H9 (cell line): ENCODE measurements around the gene TRPM5. TPM values are rescaled to one million over a fixed set of nuclear protein-coding genes. Genes with fewer than 3 reads are reported as not detected.

Experiments used
- DNase-seq: peaks from one replicate; pipeline ENCODE4 v3.0.0-alpha.2; 2017
- H2AFZ ChIP-seq: one replicate; pipeline ENCODE4 v1.6.1; 2013; ENCODE audit warnings: mild to moderate bottlenecking, low read length, control low read depth, moderate library complexity
- H2AK5ac ChIP-seq: 2 replicates; pipeline ENCODE4 v1.6.1; 2013; ENCODE audit warnings: low read length, control low read depth, mixed read lengths; ENCODE audit not compliant: insufficient read length
- H2BK120ac ChIP-seq: one replicate; pipeline ENCODE4 v1.6.1; 2013; ENCODE audit warnings: low read depth, mild to moderate bottlenecking, low read length, control low read depth, inconsistent platforms; ENCODE audit not compliant: poor library complexity, severe bottlenecking
- H2BK12ac ChIP-seq: 2 replicates; pipeline ENCODE4 v1.6.1; 2013; ENCODE audit warnings: low read length, control low read depth, mixed read lengths, low read depth; ENCODE audit not compliant: insufficient read length
- H2BK15ac ChIP-seq: 2 replicates; pipeline ENCODE4 v1.6.1; 2013; ENCODE audit warnings: low read depth, low read length, control low read depth
- H2BK20ac ChIP-seq: one replicate; pipeline ENCODE4 v1.6.1; 2013; ENCODE audit warnings: low read depth, mild to moderate bottlenecking, low read length, control low read depth, inconsistent platforms; ENCODE audit not compliant: poor library complexity, severe bottlenecking
- H2BK5ac ChIP-seq: 2 replicates; pipeline ENCODE4 v1.6.1; 2013; ENCODE audit warnings: low read length, control low read depth, mixed read lengths; ENCODE audit not compliant: insufficient read length
- H3K14ac ChIP-seq: 2 replicates; pipeline ENCODE4 v1.6.1; 2013; ENCODE audit warnings: low read length, control low read depth; ENCODE audit not compliant: insufficient read depth
- H3K18ac ChIP-seq: 2 replicates; pipeline ENCODE4 v1.6.1; 2013; ENCODE audit warnings: low read depth, mild to moderate bottlenecking, mixed read lengths, low read length, control low read depth; ENCODE audit not compliant: insufficient read length
- H3K23ac ChIP-seq: 2 replicates; pipeline ENCODE4 v1.6.1; 2013; ENCODE audit warnings: low read length, control low read depth, mixed read lengths, low read depth; ENCODE audit not compliant: insufficient read length
- H3K23me2 ChIP-seq: 2 replicates; pipeline ENCODE4 v1.6.1; 2013; ENCODE audit warnings: low read depth, mild to moderate bottlenecking, mixed read lengths, low read length, control low read depth; ENCODE audit not compliant: insufficient read length, poor library complexity, severe bottlenecking
- H3K27ac ChIP-seq: 2 replicates; pipeline ENCODE4 v1.5.1; 2013; ENCODE audit warnings: low read length, control low read depth, mixed read lengths, low read depth; ENCODE audit not compliant: insufficient read length
- H3K27me3 ChIP-seq: 2 replicates; pipeline ENCODE4 v1.6.1; 2013; ENCODE audit warnings: low read length, control low read depth, inconsistent platforms; ENCODE audit not compliant: insufficient read depth
- H3K4ac ChIP-seq: 2 replicates; pipeline ENCODE4 v1.6.1; 2013; ENCODE audit warnings: low read depth, mild to moderate bottlenecking, control low read depth, inconsistent platforms, low read length, moderate library complexity
- H3K4me1 ChIP-seq: 2 replicates; pipeline ENCODE4 v1.6.1; 2013; ENCODE audit warnings: low read length, control low read depth, inconsistent platforms; ENCODE audit not compliant: insufficient read depth
- H3K4me2 ChIP-seq: 2 replicates; pipeline ENCODE4 v1.6.1; 2013; ENCODE audit warnings: low read length, control low read depth, mixed read lengths; ENCODE audit not compliant: insufficient read length, insufficient read depth
- H3K56ac ChIP-seq: 2 replicates; pipeline ENCODE4 v1.6.1; 2013; ENCODE audit warnings: low read depth, mild to moderate bottlenecking, mixed read lengths, low read length, control low read depth; ENCODE audit not compliant: insufficient read length
- H3K79me1 ChIP-seq: 2 replicates; pipeline ENCODE4 v1.6.1; 2013; ENCODE audit warnings: low read depth, mild to moderate bottlenecking, moderate library complexity, low read length, control low read depth, inconsistent platforms; ENCODE audit not compliant: insufficient read depth, poor library complexity, severe bottlenecking
- H3K79me2 ChIP-seq: 2 replicates; pipeline ENCODE4 v1.6.1; 2013; ENCODE audit warnings: low read length, control low read depth, inconsistent platforms; ENCODE audit not compliant: insufficient read depth
- H3K9ac ChIP-seq: 2 replicates; pipeline ENCODE4 v1.6.1; 2013; ENCODE audit warnings: low read length, control low read depth, mixed read lengths; ENCODE audit not compliant: insufficient read length; ENCODE audit errors: extremely low read depth
- H3K9me3 ChIP-seq: one replicate; pipeline ENCODE4 v1.6.1; 2013; ENCODE audit warnings: low read depth, low read length, inconsistent platforms; ENCODE audit not compliant: control insufficient read depth
- H3T11ph ChIP-seq: one replicate; pipeline ENCODE4 v1.6.1; 2013; ENCODE audit warnings: mild to moderate bottlenecking, low read length, control low read depth, inconsistent platforms
- H4K20me1 ChIP-seq: one replicate; pipeline ENCODE4 v1.6.1; 2013; ENCODE audit not compliant: control insufficient read depth, insufficient read length, insufficient read depth
- H4K5ac ChIP-seq: 2 replicates; pipeline ENCODE4 v1.6.1; 2013; ENCODE audit warnings: low read depth, mild to moderate bottlenecking, mixed read lengths, low read length, control low read depth; ENCODE audit not compliant: insufficient read length
- H4K8ac ChIP-seq: replicated peaks from 2 replicates; pipeline ENCODE4 v1.6.1; 2013; ENCODE audit warnings: low read length, control low read depth, mixed read lengths, low read depth; ENCODE audit not compliant: insufficient read length
- H4K91ac ChIP-seq: 2 replicates; pipeline ENCODE4 v1.6.1; 2013; ENCODE audit warnings: low read depth, mild to moderate bottlenecking, moderate library complexity, mixed read lengths, low read length, control low read depth; ENCODE audit not compliant: insufficient read length
- H3K27ac Mint-ChIP-seq, 3 experiments: 2 replicates in 2 of 3; 3 replicates in 1 of 3; pipeline ENCODE4 v1.8.0; 2020 to 2021; ENCODE audit warnings: mixed read lengths in 3 of 3, mild to moderate bottlenecking in 1 of 3, moderate library complexity in 1 of 3
- H3K27me3 Mint-ChIP-seq: 2 replicates; pipeline ENCODE4 v1.8.0; 2021; ENCODE audit warnings: low read depth, mild to moderate bottlenecking, moderate library complexity, mixed read lengths
- H3K36me3 Mint-ChIP-seq, 3 experiments: 2 replicates in 2 of 3; 3 replicates in 1 of 3; pipeline ENCODE4 v1.8.0; 2020 to 2021; ENCODE audit warnings: low read depth in 3 of 3, mixed read lengths in 3 of 3; ENCODE audit not compliant: insufficient read depth in 1 of 3
- H3K4me1 Mint-ChIP-seq, 2 experiments: 2 replicates each; pipeline ENCODE4 v1.8.0; 2020; ENCODE audit warnings: mixed read lengths in 2 of 2
- H3K4me3 Mint-ChIP-seq, 2 experiments: 2 replicates in 1 of 2; 3 replicates in 1 of 2; pipeline ENCODE4 v1.8.0; 2020 to 2021; ENCODE audit warnings: mild to moderate bottlenecking in 2 of 2, mixed read lengths in 2 of 2, moderate library complexity in 1 of 2
- H3K9me3 Mint-ChIP-seq, 2 experiments: 2 replicates in 1 of 2; 3 replicates in 1 of 2; pipeline ENCODE4 v1.8.0; 2020; ENCODE audit warnings: mild to moderate bottlenecking in 2 of 2, mixed read lengths in 2 of 2, moderate library complexity in 1 of 2
- CTCF ChIP-seq: fragments of 200-600 bp; sonication (generic); conservative IDR thresholded peaks from 3 replicates; pipeline ENCODE4 v1.8.0; 2021; ENCODE audit warnings: antibody characterized with exemption, mild to moderate bottlenecking
- WGBS: extraction: QIAGEN DNeasy Blood & Tissue Kit; methylation state at CpG from one replicate; pipeline ENCODE4 v1.1.7; 2013; ENCODE audit warnings: missing lambda C conversion rate, low lambda C conversion rate, mixed read lengths; ENCODE audit not compliant: insufficient read length; ENCODE audit errors: extremely low coverage; 5-methylcytosine and 5-hydroxymethylcytosine counted together
- total RNA-seq: library from RNA; stranded (reverse); gene quantifications from 2 replicates; pipeline ENCODE4 v1.2.1, GENCODE V29; 2021

TRPM5 gene
- total RNA-seq, 1 experiment from 2014 or later, result 0.09 TPM

- Histone ChIP-seq H3K27ac (no peak overlapping the region), H3K9ac (no peak overlapping the region), H3T11ph (no peak overlapping the region), H2BK20ac (no peak overlapping the region), H3K4me1 (no peaks in the 10 kb centered on the region), H4K8ac (no peak overlapping the region), H4K91ac (no peak overlapping the region), H3K79me2 (no peaks in the 10 kb centered on the region), H2BK120ac (no peak overlapping the region), H3K4me2 (no peak overlapping the region), H3K79me1 (no peaks in the 10 kb centered on the region), H3K9me3 (no peaks in the 10 kb centered on the region), H2AK5ac (no peak overlapping the region), H4K20me1 (no peaks in the 10 kb centered on the region), H4K5ac (no peak overlapping the region), H3K18ac (no peak overlapping the region), H2BK12ac (no peak overlapping the region), H3K4ac (no peak overlapping the region), H3K14ac (no peak overlapping the region), H2AFZ (no peak overlapping the region), H3K27me3 (peaks cover 5% of the 10 kb centered on the region; the same call in 1 of the 2 replicates), H3K23ac (no peak overlapping the region), H3K56ac (no peak overlapping the region), H2BK5ac (no peak overlapping the region), H2BK15ac (no peak overlapping the region), H3K23me2 (no peaks in the 10 kb centered on the region)
- H3K27me3 Mint-ChIP-seq, result peaks cover 82% of the 10 kb centered on the region
- TF ChIP-seq CTCF, result no peak
- no peak overlapping the region for H3K27ac Mint-ChIP-seq
- DNase-seq, result no peak
- WGBS, result no CpG with 5 or more reads among the region's 16 CpGs
- H3K4me1 Mint-ChIP-seq, result no peaks in the 10 kb centered on the region
- H3K36me3 Mint-ChIP-seq, result no peaks in the 10 kb centered on the region; a peak in 1 of 7 replicates
- no peak overlapping the region for H3K4me3 Mint-ChIP-seq
- no peaks in the 10 kb centered on the region for H3K9me3 Mint-ChIP-seq
Observed at GRCh38 chr11:2466869-2467694, 22.8 kb upstream of the TRPM5 start.
